OCI-LY1 (cell line): ENCODE measurements around the gene UNCX.
A peak's percentile ranks its signal among the peaks of the same experiment; 100 is the strongest.

Experiments used
- H2AFZ ChIP-seq: fragments of 200-600 bp; sonication (generic), shearing (Covaris generic); 2 replicates; pipeline ENCODE4 v1.6.0; 2014; ENCODE audit warnings: antibody characterized with exemption, mild to moderate bottlenecking, low read length
- H3F3A ChIP-seq: fragments of 200-600 bp; sonication (generic), shearing (Covaris generic); 2 replicates; pipeline ENCODE4 v1.6.0; 2014; ENCODE audit warnings: mild to moderate bottlenecking, antibody characterized with exemption, low read length, moderate library complexity; ENCODE audit not compliant: insufficient read depth
- H3K27ac ChIP-seq: fragments of 200-600 bp; sonication (generic); 2 replicates; pipeline ENCODE4 v1.5.1; 2014; ENCODE audit warnings: low read length, mixed run types, mild to moderate bottlenecking, low read depth; ENCODE audit not compliant: poor library complexity, severe bottlenecking
- H3K27me3 ChIP-seq: fragments of 200-600 bp; sonication (generic); 2 replicates; pipeline ENCODE4 v1.6.0; 2014; ENCODE audit warnings: antibody characterized with exemption, mild to moderate bottlenecking, low read length, moderate library complexity; ENCODE audit not compliant: insufficient read depth
- H3K36me3 ChIP-seq: fragments of 200-600 bp; sonication (generic); 2 replicates; pipeline ENCODE4 v1.6.1; 2014; ENCODE audit warnings: mild to moderate bottlenecking, antibody characterized with exemption, low read length, moderate library complexity, mixed read lengths; ENCODE audit not compliant: insufficient read depth
- H3K4me1 ChIP-seq: fragments of 200-600 bp; sonication (generic); 2 replicates; pipeline ENCODE4 v1.5.1; 2014; ENCODE audit warnings: mild to moderate bottlenecking, low read length, moderate library complexity; ENCODE audit not compliant: insufficient read depth, severe bottlenecking
- H3K4me2 ChIP-seq: fragments of 200-600 bp; sonication (generic), shearing (Covaris generic); 2 replicates; pipeline ENCODE4 v1.6.1; 2014; ENCODE audit warnings: low read length
- H3K4me3 ChIP-seq: fragments of 200-600 bp; sonication (generic); 2 replicates; pipeline ENCODE4 v1.5.1; 2014; ENCODE audit warnings: low read length, low read depth, mild to moderate bottlenecking, mixed read lengths; ENCODE audit not compliant: poor library complexity, severe bottlenecking
- H3K79me2 ChIP-seq: fragments of 200-600 bp; shearing (Covaris generic); 2 replicates; pipeline ENCODE4 v1.6.1; 2016; ENCODE audit warnings: mixed run types, low read length, mixed read lengths; ENCODE audit not compliant: insufficient read depth
- H3K9ac ChIP-seq: fragments of 200-600 bp; sonication (generic), shearing (Covaris generic); 2 replicates; pipeline ENCODE4 v1.6.1; 2014; ENCODE audit warnings: mild to moderate bottlenecking, low read length, mixed read lengths
- H3K9me2 ChIP-seq: fragments of 200-600 bp; sonication (generic), shearing (Covaris generic); 2 replicates; pipeline ENCODE4 v1.6.1; 2014; ENCODE audit warnings: low read depth, mild to moderate bottlenecking, low read length, mixed read lengths
- H3K9me3 ChIP-seq: fragments of 200-600 bp; shearing (Covaris generic); 2 replicates; pipeline ENCODE4 v1.6.1; 2014; ENCODE audit warnings: low read length, mixed read lengths
- H4K20me1 ChIP-seq: fragments of 200-600 bp; sonication (generic), shearing (Covaris generic); 2 replicates; pipeline ENCODE4 v1.6.0; 2016; ENCODE audit warnings: mild to moderate bottlenecking, low read length; ENCODE audit not compliant: insufficient read depth
- CTCF ChIP-seq: fragments of 200-600 bp; sonication (generic), shearing (Covaris generic); IDR thresholded peaks from 2 replicates; pipeline ENCODE4 v1.5.1; 2017; ENCODE audit warnings: mild to moderate bottlenecking, antibody characterized with exemption, low read length, moderate library complexity, mixed read lengths
- EZH2 ChIP-seq: fragments of 200-600 bp; sonication (generic), shearing (Covaris generic); IDR thresholded peaks from 2 replicates; pipeline ENCODE4 v1.8.0; 2017; ENCODE audit warnings: borderline replicate concordance, mixed run types, mild to moderate bottlenecking, antibody characterized with exemption, low read length, moderate library complexity, mixed read lengths

Gene UNCX

GRCh38 chr7:1225441-1226185 is 7.1 kb upstream of the UNCX start:
- no peak for TF ChIP-seq EZH2
- peak; percentile 60 for TF ChIP-seq CTCF
- H3K9me3 ChIP-seq: no peaks in the 10 kb centered on the region
- H3K4me2 ChIP-seq: no peak overlapping the region
- no peaks in the 10 kb centered on the region for H3F3A ChIP-seq
- no peaks in the 10 kb centered on the region for H3K36me3 ChIP-seq
- no peaks in the 10 kb centered on the region for H3K9me2 ChIP-seq
- H3K4me3 ChIP-seq: no peak overlapping the region
- no peak overlapping the region for H2AFZ ChIP-seq
- no peak overlapping the region for H3K9ac ChIP-seq
- peaks cover 5% of the 10 kb centered on the region; the same call in 1 of the 2 replicates for H3K27me3 ChIP-seq
- no peaks in the 10 kb centered on the region for H3K79me2 ChIP-seq
- no peaks in the 10 kb centered on the region for H4K20me1 ChIP-seq
- H3K27ac ChIP-seq: no peak overlapping the region
- no peaks in the 10 kb centered on the region for H3K4me1 ChIP-seq

- H3K9me2 ChIP-seq: no peaks in the 10 kb centered on the region
- no peaks in the 10 kb centered on the region for H3K79me2 ChIP-seq
- no peaks in the 10 kb centered on the region for H3F3A ChIP-seq
- H3K9ac ChIP-seq: no peak overlapping the region
- peaks cover 5% of the 10 kb centered on the region; the same call in 1 of the 2 replicates for H3K27me3 ChIP-seq
- no peaks in the 10 kb centered on the region for H3K4me1 ChIP-seq
- TF ChIP-seq EZH2: no peak
- TF ChIP-seq CTCF: no peak
- H3K36me3 ChIP-seq: no peaks in the 10 kb centered on the region
- no peaks in the 10 kb centered on the region for H4K20me1 ChIP-seq
- H3K27ac ChIP-seq: no peak overlapping the region
- H3K9me3 ChIP-seq: no peaks in the 10 kb centered on the region
- H3K4me2 ChIP-seq: no peak overlapping the region
- H2AFZ ChIP-seq: no peak overlapping the region
- H3K4me3 ChIP-seq: no peak overlapping the region
Observed at GRCh38 chr7:1226186-1226901, 6.3 kb upstream of the UNCX start.

- Histone ChIP-seq H3K79me2 (no peaks in the 10 kb centered on the region), H3K36me3 (no peaks in the 10 kb centered on the region), H3K9me3 (no peaks in the 10 kb centered on the region), H2AFZ (no peak overlapping the region), H3F3A (no peaks in the 10 kb centered on the region), H3K9me2 (no peaks in the 10 kb centered on the region), H3K4me3 (no peak overlapping the region), H3K9ac (no peak overlapping the region), H3K4me2 (no peak overlapping the region), H3K27me3 (peaks cover 5% of the 10 kb centered on the region; the same call in 1 of the 2 replicates), H3K27ac (no peak overlapping the region), H3K4me1 (no peaks in the 10 kb centered on the region), H4K20me1 (no peaks in the 10 kb centered on the region)
- no peak for TF ChIP-seq CTCF
- no peak for TF ChIP-seq EZH2
Observed at GRCh38 chr7:1227071-1227804, 5.4 kb upstream of the UNCX start.
